GM23338 (cell line): Measurements from ENCODE around the gene TPST2. TPM values are rescaled to one million over a fixed set of nuclear protein-coding genes. Genes with fewer than 3 reads are reported as not detected.
A peak's percentile ranks its signal among the peaks of the same experiment; 100 is the strongest.

Experiments
- ATAC-seq: fragments of 200-7000 bp; cut with Tn5 transposase; 3 replicates; pipeline ENCODE4 v1.9.1; 2020
- DNase-seq: peaks from one replicate; pipeline ENCODE4 v3.0.0-alpha.2; 2015; ENCODE audit warnings: low spot score
- H2AFZ ChIP-seq: fragments of 200-600 bp; sonication (generic); 2 replicates; pipeline ENCODE4 v1.8.0; 2016; ENCODE audit warnings: antibody characterized with exemption, mild to moderate bottlenecking, moderate library complexity
- H3F3A ChIP-seq: fragments of 200-600 bp; sonication (generic); replicated peaks from 2 replicates; pipeline ENCODE4 v1.8.0; 2017; ENCODE audit warnings: antibody characterized with exemption, mixed run types, low read depth
- H3K27ac ChIP-seq: fragments of 200-600 bp; sonication (generic); 2 replicates; pipeline ENCODE4 v1.6.1; 2016; ENCODE audit warnings: low read depth
- H3K27me3 ChIP-seq: fragments of 200-600 bp; sonication (generic); 2 replicates; pipeline ENCODE4 v1.8.0; 2016; ENCODE audit warnings: mild to moderate bottlenecking, mixed run types, moderate library complexity; ENCODE audit not compliant: insufficient read depth
- H3K36me3 ChIP-seq: fragments of 200-600 bp; sonication (generic); 2 replicates; pipeline ENCODE4 v1.8.0; 2016; ENCODE audit warnings: mild to moderate bottlenecking; ENCODE audit not compliant: insufficient read depth
- H3K4me1 ChIP-seq: fragments of 200-600 bp; sonication (generic); 2 replicates; pipeline ENCODE4 v1.8.0; 2016; ENCODE audit warnings: mild to moderate bottlenecking, moderate library complexity; ENCODE audit not compliant: insufficient read depth
- H3K4me2 ChIP-seq: fragments of 200-600 bp; sonication (generic); 2 replicates; pipeline ENCODE4 v1.7.1; 2017; ENCODE audit warnings: mixed run types
- H3K4me3 ChIP-seq: fragments of 200-600 bp; sonication (generic); 2 replicates; pipeline ENCODE4 v1.6.1; 2016; ENCODE audit warnings: mixed run types
- H3K79me2 ChIP-seq: fragments of 200-600 bp; sonication (generic); replicated peaks from 2 replicates; pipeline ENCODE4 v1.8.0; 2017; ENCODE audit warnings: mild to moderate bottlenecking; ENCODE audit not compliant: insufficient read depth
- H3K9me2 ChIP-seq: fragments of 200-600 bp; sonication (generic); 2 replicates; pipeline ENCODE4 v1.8.0; 2017; ENCODE audit not compliant: insufficient read depth
- H4K20me1 ChIP-seq: fragments of 200-600 bp; sonication (generic); replicated peaks from 2 replicates; pipeline ENCODE4 v1.8.0; 2017; ENCODE audit warnings: mild to moderate bottlenecking; ENCODE audit not compliant: insufficient read depth
- H3K27ac Mint-ChIP-seq: 2 replicates; pipeline ENCODE4 v1.8.0; 2020; ENCODE audit warnings: inconsistent platforms, mild to moderate bottlenecking, moderate library complexity, mixed read lengths
- H3K27me3 Mint-ChIP-seq: 3 replicates; pipeline ENCODE4 v1.8.0; 2022; ENCODE audit warnings: low read depth, mild to moderate bottlenecking, moderate library complexity, mixed read lengths, inconsistent platforms; ENCODE audit not compliant: insufficient read depth, poor library complexity
- H3K36me3 Mint-ChIP-seq: 3 replicates; pipeline ENCODE4 v1.8.0; 2021; ENCODE audit warnings: low read depth, mild to moderate bottlenecking, inconsistent platforms, moderate library complexity, mixed read lengths
- H3K4me1 Mint-ChIP-seq: 3 replicates; pipeline ENCODE4 v1.8.0; 2020; ENCODE audit warnings: mild to moderate bottlenecking, inconsistent platforms, mixed read lengths
- H3K4me3 Mint-ChIP-seq: 3 replicates; pipeline ENCODE4 v1.8.0; 2021; ENCODE audit warnings: moderate library complexity, mild to moderate bottlenecking, inconsistent platforms, mixed read lengths
- H3K9me3 Mint-ChIP-seq: 3 replicates; pipeline ENCODE4 v1.8.0; 2020; ENCODE audit warnings: moderate library complexity, mild to moderate bottlenecking, inconsistent platforms, mixed read lengths
- CREB1 ChIP-seq: fragments of 250-450 bp; sonication (Bioruptor Pico); IDR thresholded peaks from 2 replicates; pipeline ENCODE4 v1.5.0; 2020; ENCODE audit warnings: low read depth, mild to moderate bottlenecking, moderate library complexity
- ETS1 ChIP-seq: IDR thresholded peaks from 2 replicates; pipeline ENCODE4 v1.6.1; 2016; ENCODE audit warnings: antibody characterized with exemption
- EZH2 ChIP-seq: fragments of 200-600 bp; sonication (generic); IDR thresholded peaks from one replicate; pipeline ENCODE4 v1.8.0; 2017; ENCODE audit warnings: antibody characterized with exemption, mild to moderate bottlenecking, low read depth; ENCODE audit not compliant: unreplicated experiment
- EZH2phosphoT487 ChIP-seq: fragments of 200-600 bp; sonication (generic); IDR thresholded peaks from one replicate; pipeline ENCODE4 v1.8.1; 2018; ENCODE audit warnings: antibody characterized with exemption; ENCODE audit not compliant: unreplicated experiment
- JUNB ChIP-seq: IDR thresholded peaks from one replicate; pipeline ENCODE4 v1.6.1; 2016; ENCODE audit warnings: antibody characterized with exemption; ENCODE audit not compliant: unreplicated experiment
- POLR2AphosphoS5 ChIP-seq: IDR thresholded peaks from 2 replicates; pipeline ENCODE4 v1.6.1; 2016; ENCODE audit warnings: antibody characterized with exemption, low read depth
- ZNF114 ChIP-seq: fragments of 250-450 bp; sonication (Bioruptor Pico); IDR thresholded peaks from 2 replicates; pipeline ENCODE4 v1.5.0; 2020; ENCODE audit warnings: mild to moderate bottlenecking, moderate library complexity
- ZNF331 ChIP-seq: fragments of 250-450 bp; sonication (Bioruptor Pico); IDR thresholded peaks from 2 replicates; pipeline ENCODE4 v1.5.0; 2020; ENCODE audit warnings: low read depth, mild to moderate bottlenecking, moderate library complexity
- ZNF462 ChIP-seq: fragments of 250-450 bp; sonication (Bioruptor Pico); IDR thresholded peaks from 2 replicates; pipeline ENCODE4 v1.5.0; 2020; ENCODE audit warnings: mild to moderate bottlenecking, moderate library complexity
- polyA plus RNA-seq: library from polyadenylated mRNA; unstranded; fragments of >200 nt; fragmentation: Nextera tagmentation; extraction: Ambion mirVana; gene quantifications from 2 replicates; pipeline ENCODE4 v1.2.1, GENCODE V29; 2016
- total RNA-seq: library from RNA; depleted of rRNA; stranded (reverse); fragments of >200 nt; shearing (Covaris generic); gene quantifications from 2 replicates; pipeline ENCODE4 v1.2.3, GENCODE V29; 2014
- TF ChIP-seq, protein P1 (sequence below), 2 experiments: fragments of 200-600 bp in 1 of 2; sonication (generic) in 1 of 2; conservative IDR thresholded peaks; 2 replicates each; pipeline versions ENCODE4 v1.5.1 to v1.6.1; 2016 to 2017; ENCODE audit warnings: antibody characterized with exemption in 2 of 2, low read depth in 2 of 2, mild to moderate bottlenecking in 2 of 2, moderate library complexity in 1 of 2

The TPST2 gene
- total and polyA plus RNA-seq, 2 experiments from 2014 or later = 37.9 to 127 TPM

- no peak for TF ChIP-seq ETS1
- TF ChIP-seq ZNF114 (CRISPR knock-in tag) = no peak
These were observed 42.1 kb downstream of the TPST2 start (continued) for GRCh38 chr22:26547837-26548236.

GRCh38 chr22:26547426-26547825 lies 42.5 kb downstream of the TPST2 start:
- H2AFZ ChIP-seq = no peak overlapping the region
- DNase-seq (no peak), ATAC-seq (no peak)
- TF ChIP-seq ETS1 (no peak), POLR2AphosphoS5 (no peak)
- H3K4me1 ChIP-seq = peaks cover 39% of the 10 kb centered on the region
- peaks cover 26% of the 10 kb centered on the region for H4K20me1 ChIP-seq
- H3K4me3 ChIP-seq = no peak overlapping the region
- H3K27me3 ChIP-seq = no peaks in the 10 kb centered on the region
- H3K9me2 ChIP-seq = no peaks in the 10 kb centered on the region
- no peak overlapping the region for H3K4me2 ChIP-seq
- Mint-ChIP-seq H3K4me3 (no peak overlapping the region), H3K36me3 (peaks cover 14% of the 10 kb centered on the region), H3K27me3 (peaks cover 11% of the 10 kb centered on the region), H3K27ac (no peak overlapping the region), H3K9me3 (no peaks in the 10 kb centered on the region), H3K4me1 (peaks cover 36% of the 10 kb centered on the region)
- 0 out of 2 replicates have a peak, but pooled peaks cover 23% of the 10 kb centered on the region for H3F3A ChIP-seq
- no peak overlapping the region for H3K27ac ChIP-seq
- H3K36me3 ChIP-seq = no peaks in the 10 kb centered on the region
- H3K79me2 ChIP-seq = peaks cover 92% of the 10 kb centered on the region

- Histone ChIP-seq H3K4me2 (no peak overlapping the region), H3F3A (0 out of 2 replicates have a peak, but pooled peaks cover 17% of the 10 kb centered on the region), H4K20me1 (peaks cover 22% of the 10 kb centered on the region), H3K4me1 (peaks cover 33% of the 10 kb centered on the region), H3K9me2 (no peaks in the 10 kb centered on the region), H3K4me3 (no peak overlapping the region), H3K27me3 (no peaks in the 10 kb centered on the region), H2AFZ (no peak overlapping the region), H3K79me2 (peaks cover 80% of the 10 kb centered on the region), H3K27ac (0 out of 2 replicates have a peak overlapping the region, but pooled peaks have one; percentile 69), H3K36me3 (no peaks in the 10 kb centered on the region)
- no peak overlapping the region; the same call in 1 of the 2 replicates for H3K27ac Mint-ChIP-seq
- H3K4me1 Mint-ChIP-seq = peaks cover 31% of the 10 kb centered on the region
- H3K36me3 Mint-ChIP-seq = peaks cover 16% of the 10 kb centered on the region
- DNase-seq = no peak
- peaks cover 11% of the 10 kb centered on the region for H3K27me3 Mint-ChIP-seq
- no peak overlapping the region; the same call in 2 of the 3 replicates for H3K4me3 Mint-ChIP-seq
- H3K9me3 Mint-ChIP-seq = no peaks in the 10 kb centered on the region
- no peak for ATAC-seq
- no peak for TF ChIP-seq ZNF331 (CRISPR knock-in tag)
- TF ChIP-seq CREB1 = no peak
- TF ChIP-seq ZNF114 (CRISPR knock-in tag) = no peak
- TF ChIP-seq, protein P1, sequence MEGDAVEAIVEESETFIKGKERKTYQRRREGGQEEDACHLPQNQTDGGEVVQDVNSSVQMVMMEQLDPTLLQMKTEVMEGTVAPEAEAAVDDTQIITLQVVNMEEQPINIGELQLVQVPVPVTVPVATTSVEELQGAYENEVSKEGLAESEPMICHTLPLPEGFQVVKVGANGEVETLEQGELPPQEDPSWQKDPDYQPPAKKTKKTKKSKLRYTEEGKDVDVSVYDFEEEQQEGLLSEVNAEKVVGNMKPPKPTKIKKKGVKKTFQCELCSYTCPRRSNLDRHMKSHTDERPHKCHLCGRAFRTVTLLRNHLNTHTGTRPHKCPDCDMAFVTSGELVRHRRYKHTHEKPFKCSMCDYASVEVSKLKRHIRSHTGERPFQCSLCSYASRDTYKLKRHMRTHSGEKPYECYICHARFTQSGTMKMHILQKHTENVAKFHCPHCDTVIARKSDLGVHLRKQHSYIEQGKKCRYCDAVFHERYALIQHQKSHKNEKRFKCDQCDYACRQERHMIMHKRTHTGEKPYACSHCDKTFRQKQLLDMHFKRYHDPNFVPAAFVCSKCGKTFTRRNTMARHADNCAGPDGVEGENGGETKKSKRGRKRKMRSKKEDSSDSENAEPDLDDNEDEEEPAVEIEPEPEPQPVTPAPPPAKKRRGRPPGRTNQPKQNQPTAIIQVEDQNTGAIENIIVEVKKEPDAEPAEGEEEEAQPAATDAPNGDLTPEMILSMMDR (conservative IDR thresholded peaks at IDR 0.05; ENCODE audit: low read depth in 2 of 2) = no peak
- TF ChIP-seq ZNF462 (CRISPR knock-in tag) = no peak
- TF ChIP-seq EZH2phosphoT487 = no peak
- no peak for TF ChIP-seq POLR2AphosphoS5
- TF ChIP-seq EZH2 = no peak
- no peak for TF ChIP-seq JUNB
These were observed 43.6 kb downstream of the TPST2 start for GRCh38 chr22:26546282-26546681.
